ENCODE results near the gene DPP10. TPM values are rescaled to one million over a fixed set of nuclear protein-coding genes. Genes with fewer than 3 reads are reported as not detected.

The DPP10 gene
- total RNA-seq, 3 donors from 2014 or later: 0.29 to 0.33 (median 0.32) TPM

- Histone ChIP-seq H3K4me3 (no peak overlapping the region), H3K27me3 (no peaks in the 10 kb centered on the region), H3K27ac (no peak overlapping the region), H3K4me1 (no peaks in the 10 kb centered on the region), H3K9me3 (no peaks in the 10 kb centered on the region), H3K36me3 (no peaks in the 10 kb centered on the region)
- DNase-seq (ENCODE audit: low spot score in 2 of 2): no peak
- TF ChIP-seq POLR2AphosphoS5 (IDR thresholded peaks at IDR 0.05) (no peak), CTCF (IDR thresholded peaks at IDR 0.05) (no peak), POLR2A (IDR thresholded peaks at IDR 0.05) (no peak)
- intact Hi-C loops (cut with DNase I; ENCODE audit: low total_unique reads): no loop called here
Measured at GRCh38 chr2:114857196-114857595, 414.8 kb downstream of the DPP10 start.

DNA sequence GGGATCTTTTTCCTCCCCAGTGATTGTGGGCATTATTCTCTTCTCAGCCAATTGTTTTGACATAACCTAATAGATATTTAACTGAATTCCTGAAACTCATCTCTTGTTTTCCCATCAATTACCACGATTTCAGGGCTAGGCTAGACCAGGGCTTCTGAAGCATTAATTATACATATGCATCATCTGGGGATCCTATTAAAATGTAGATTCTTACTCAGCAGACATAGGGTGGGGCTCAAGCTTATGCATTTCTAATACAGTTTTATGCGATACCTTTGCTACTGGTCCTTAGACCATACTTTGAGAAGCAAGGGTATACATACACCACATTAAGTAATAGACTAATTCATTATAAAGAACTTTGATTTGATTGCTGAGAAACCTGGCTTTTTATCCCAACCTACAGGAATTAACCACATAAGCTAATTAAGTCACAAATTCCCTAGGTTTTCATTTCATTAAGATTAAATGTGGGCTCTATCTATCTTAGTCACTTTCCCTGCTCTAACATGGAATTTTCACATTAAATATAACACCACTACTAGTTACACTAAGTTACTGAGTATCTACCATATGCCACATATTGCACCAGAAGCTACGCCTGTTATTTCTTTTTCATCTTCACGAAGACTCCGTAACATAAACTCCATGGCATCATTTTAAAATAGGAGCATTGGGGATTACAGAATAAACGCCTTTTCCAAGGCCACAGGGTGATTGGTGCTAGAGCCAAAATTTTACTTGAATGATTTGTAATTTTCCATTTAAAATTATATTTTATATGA lies 417.5 kb downstream of the DPP10 start:
- no peak for DNase-seq (ENCODE audit: low spot score in 2 of 2)
- Histone ChIP-seq H3K9me3 (no peaks in the 10 kb centered on the region), H3K4me1 (no peaks in the 10 kb centered on the region), H3K36me3 (no peaks in the 10 kb centered on the region), H3K27ac (no peak overlapping the region), H3K4me3 (no peak overlapping the region), H3K27me3 (no peaks in the 10 kb centered on the region)
- intact Hi-C loops (cut with DNase I; ENCODE audit: low total_unique reads): no loop called here
- TF ChIP-seq CTCF (IDR thresholded peaks at IDR 0.05) (no peak), POLR2A (IDR thresholded peaks at IDR 0.05) (no peak), POLR2AphosphoS5 (IDR thresholded peaks at IDR 0.05) (no peak)

DNA sequence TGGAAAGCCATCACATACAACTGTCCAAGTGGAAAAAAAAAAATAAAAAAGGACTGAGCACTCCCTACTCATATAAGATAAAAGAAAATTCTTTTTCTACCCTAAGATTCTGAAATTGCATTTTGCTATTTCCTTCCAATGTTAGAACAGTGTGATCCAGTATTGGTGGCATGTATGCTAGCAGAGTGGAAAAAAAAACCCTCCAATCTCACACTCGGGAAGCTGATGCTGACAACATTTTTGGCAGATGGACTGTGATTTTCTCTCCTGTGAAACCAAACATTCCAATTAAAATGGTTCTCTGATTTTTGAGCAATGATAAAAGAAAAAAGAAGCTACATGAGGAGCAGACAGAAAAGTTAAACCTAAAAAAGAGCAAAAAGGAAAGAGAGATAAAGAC lies 419.8 kb downstream of the DPP10 start:
- Histone ChIP-seq H3K27ac (no peak overlapping the region), H3K4me1 (no peaks in the 10 kb centered on the region), H3K9me3 (no peaks in the 10 kb centered on the region), H3K36me3 (no peaks in the 10 kb centered on the region), H3K27me3 (no peaks in the 10 kb centered on the region), H3K4me3 (no peak overlapping the region)
- intact Hi-C loops (cut with DNase I; ENCODE audit: low total_unique reads): no loop called here
- DNase-seq (ENCODE audit: low spot score in 2 of 2): no peak
- TF ChIP-seq CTCF (IDR thresholded peaks at IDR 0.05) (no peak), POLR2AphosphoS5 (IDR thresholded peaks at IDR 0.05) (no peak), POLR2A (IDR thresholded peaks at IDR 0.05) (no peak)

DNA sequence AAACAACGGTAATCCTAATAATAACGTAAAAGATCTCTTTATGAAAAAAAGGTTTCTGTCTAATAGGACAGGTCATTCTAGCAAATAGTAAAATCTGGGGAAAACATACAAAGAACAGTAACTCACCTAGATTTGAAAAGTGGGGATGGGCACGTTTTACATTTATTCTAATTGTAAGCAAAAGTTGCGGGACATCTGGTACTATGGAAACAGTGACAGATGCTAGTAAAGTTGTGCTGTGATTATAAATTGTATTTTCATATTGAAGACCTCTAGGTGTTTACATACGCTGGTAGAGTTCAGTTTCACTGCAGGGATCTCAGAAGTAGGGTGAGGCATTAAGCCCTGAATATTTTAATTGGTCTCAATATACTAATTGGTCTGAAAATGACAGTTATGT lies 422.5 kb downstream of the DPP10 start:
- H3K4me1 ChIP-seq: no peaks in the 10 kb centered on the region
- DNase-seq (ENCODE audit: low spot score in 2 of 2): no peak
- no peaks in the 10 kb centered on the region for H3K9me3 ChIP-seq
- TF ChIP-seq POLR2AphosphoS5 (IDR thresholded peaks at IDR 0.05) (no peak), POLR2A (IDR thresholded peaks at IDR 0.05) (no peak), CTCF (IDR thresholded peaks at IDR 0.05) (no peak)
- intact Hi-C loops (cut with DNase I; ENCODE audit: low total_unique reads): no loop called here
- no peak overlapping the region for H3K4me3 ChIP-seq
- no peaks in the 10 kb centered on the region for H3K36me3 ChIP-seq
- no peak overlapping the region for H3K27ac ChIP-seq
- H3K27me3 ChIP-seq: no peaks in the 10 kb centered on the region

DNA sequence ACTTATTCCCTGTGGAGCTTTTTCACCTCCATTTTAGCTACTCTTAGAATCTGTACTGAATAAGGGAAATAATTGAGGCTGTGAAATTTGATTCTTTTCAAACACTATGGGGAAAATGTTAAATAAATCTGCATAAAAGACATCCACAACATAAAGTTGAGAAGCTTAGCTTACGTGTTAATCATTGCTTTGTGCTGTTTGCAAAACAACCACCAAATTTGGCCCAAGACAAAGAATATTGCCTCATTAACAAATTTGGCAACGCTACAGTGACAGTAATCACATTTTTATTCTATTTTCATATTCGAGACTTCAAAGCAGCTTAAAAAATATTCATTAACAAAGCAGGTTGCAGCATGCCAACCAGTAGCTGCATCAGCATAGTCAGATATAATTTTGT lies 437.6 kb downstream of the DPP10 start:
- no peak for DNase-seq (ENCODE audit: low spot score in 2 of 2)
- no peak overlapping the region for H3K27ac ChIP-seq
- no peaks in the 10 kb centered on the region for H3K9me3 ChIP-seq
- intact Hi-C loops (cut with DNase I; ENCODE audit: low total_unique reads): no loop called here
- no peaks in the 10 kb centered on the region for H3K4me1 ChIP-seq
- no peaks in the 10 kb centered on the region for H3K27me3 ChIP-seq
- TF ChIP-seq POLR2A (IDR thresholded peaks at IDR 0.05) (no peak), CTCF (IDR thresholded peaks at IDR 0.05) (no peak), POLR2AphosphoS5 (IDR thresholded peaks at IDR 0.05) (no peak)
- H3K36me3 ChIP-seq: no peaks in the 10 kb centered on the region
- H3K4me3 ChIP-seq: no peak overlapping the region
